Measurements from ENCODE around the gene PRELP.

DNA sequence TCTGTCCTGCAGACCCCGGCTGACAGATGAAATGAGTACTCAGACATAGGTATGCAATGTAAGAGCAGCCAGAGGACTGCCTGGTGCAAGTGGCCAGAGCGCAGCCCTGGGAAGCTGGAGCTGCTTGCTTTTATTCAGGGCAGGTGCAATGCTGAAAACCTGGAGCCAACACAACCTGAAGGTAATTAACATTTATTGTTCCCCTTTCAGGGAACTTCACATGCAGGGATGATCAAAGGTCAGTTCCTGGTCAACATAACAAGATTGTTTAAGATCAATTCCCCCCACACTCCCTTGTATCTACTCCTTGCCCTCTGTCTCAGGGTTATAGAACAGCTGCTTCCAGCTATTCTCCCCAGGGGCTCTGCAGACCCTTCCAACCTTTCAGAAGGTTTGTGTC is 48.7 kb upstream of the PRELP start:
- no peak for TF ChIP-seq POLR2A (IDR thresholded peaks at IDR 0.05)
- TF ChIP-seq EP300 (IDR thresholded peaks at IDR 0.05): no peak
